Skeletal muscle tissue (tissue), 4 donors: Measurements from ENCODE around the gene SERPINF2. TPM values are rescaled to one million over a fixed set of nuclear protein-coding genes. Genes with fewer than 3 reads are reported as not detected.
"Not testable (repeated sequence)": the region's sequence is repeated elsewhere in the genome, so short reads cannot be mapped to it uniquely, and the experiment has no call there.

Experiments used
- H3K27ac ChIP-seq: one replicate; pipeline ENCODE4 v1.7.0; 2013; ENCODE audit warnings: mild to moderate bottlenecking, low read depth, low read length, inconsistent platforms
- H3K27me3 ChIP-seq, 3 donors: one replicate each; pipeline ENCODE4 v1.7.0; 2013; ENCODE audit warnings: low read length in 3 of 3; ENCODE audit not compliant: control insufficient read depth in 3 of 3, insufficient read depth in 3 of 3
- H3K36me3 ChIP-seq, 3 donors: one replicate each; pipeline ENCODE4 v1.7.0; 2013; ENCODE audit warnings: low read length in 3 of 3; ENCODE audit not compliant: control insufficient read depth in 3 of 3, insufficient read depth in 3 of 3
- H3K4me1 ChIP-seq, 3 donors: one replicate each; pipeline ENCODE4 v1.7.0; 2013; ENCODE audit warnings: low read length in 3 of 3, mild to moderate bottlenecking in 3 of 3; ENCODE audit not compliant: control insufficient read depth in 3 of 3, insufficient read depth in 3 of 3
- H3K4me3 ChIP-seq, 3 donors: one replicate each; pipeline ENCODE4 v1.7.0; 2013; ENCODE audit warnings: low read length in 3 of 3
- H3K9ac ChIP-seq, 3 donors: one replicate each; pipeline ENCODE4 v1.7.0; 2013; ENCODE audit warnings: low read length in 3 of 3, mild to moderate bottlenecking in 3 of 3, moderate library complexity in 2 of 3, low read depth in 1 of 3
- H3K9me3 ChIP-seq, 3 donors: one replicate each; pipeline ENCODE4 v1.7.0; 2013; ENCODE audit warnings: low read length in 3 of 3; ENCODE audit not compliant: control insufficient read depth in 3 of 3
- total RNA-seq: library from RNA; depleted of rRNA; stranded (reverse); fragments of >200 nt; gene quantifications from one replicate; pipeline ENCODE4 v1.2.3, GENCODE V29; 2014
- donor health status: Osteomylitis.

Gene SERPINF2
- total RNA-seq, 1 donor from 2014 or later: not detected

GRCh38 chr17:1759529-1759928 is 16.9 kb downstream of the SERPINF2 start:
- H3K36me3 ChIP-seq: peaks cover 0 to 3% (median 0%) of the 10 kb centered on the region in 3 donors
- no peak overlapping the region for H3K4me3 ChIP-seq
- peaks cover 28 to 48% (median 31%) of the 10 kb centered on the region in 3 donors for H3K4me1 ChIP-seq
- no peak overlapping the region for H3K9ac ChIP-seq
- no peaks in the 10 kb centered on the region for H3K27me3 ChIP-seq
- H3K9me3 ChIP-seq: no peaks in the 10 kb centered on the region
- no peak overlapping the region for H3K27ac ChIP-seq

GRCh38 chr17:1762233-1762900 is 19.7 kb downstream of the SERPINF2 start:
- no peaks in the 10 kb centered on the region for H3K9me3 ChIP-seq
- H3K27me3 ChIP-seq: no peaks in the 10 kb centered on the region
- H3K36me3 ChIP-seq: peaks cover 0 to 4% (median 0%) of the 10 kb centered on the region in 3 donors
- H3K4me1 ChIP-seq: peaks cover 30 to 52% (median 36%) of the 10 kb centered on the region in 3 donors
- peak overlapping the region; percentile 91 to 95 (median 92) for H3K4me3 ChIP-seq
- H3K9ac ChIP-seq: peak overlapping the region; percentile 84 to 100 (median 98)
- H3K27ac ChIP-seq: peak overlapping the region; percentile 96

- Histone ChIP-seq H3K9ac (peak overlapping the region; percentile 84 to 100 (median 98)), H3K27ac (peak overlapping the region; percentile 96), H3K9me3 (no peaks in the 10 kb centered on the region), H3K27me3 (no peaks in the 10 kb centered on the region), H3K4me3 (peak overlapping the region; percentile 91 to 95 (median 92)), H3K36me3 (peaks cover 1 to 8% (median 3%) of the 10 kb centered on the region in 3 donors), H3K4me1 (peaks cover 37 to 57% (median 42%) of the 10 kb centered on the region in 3 donors)
Observed at GRCh38 chr17:1762901-1763898, 20.5 kb downstream of the SERPINF2 start.

GRCh38 chr17:1764284-1764683 is 21.6 kb downstream of the SERPINF2 start:
- Histone ChIP-seq H3K36me3 (peaks cover 3 to 10% (median 4%) of the 10 kb centered on the region in 3 donors), H3K27me3 (no peaks in the 10 kb centered on the region), H3K4me1 (peaks cover 37 to 58% (median 44%) of the 10 kb centered on the region in 3 donors), H3K9ac (peak overlapping the region; percentile 84 to 100 (median 98)), H3K4me3 (peak overlapping the region; percentile 66 to 95 (median 92)), H3K9me3 (no peaks in the 10 kb centered on the region), H3K27ac (peak overlapping the region; percentile 96)

- Histone ChIP-seq H3K4me3 (peak overlapping the region; percentile 66 to 95 (median 92)), H3K27ac (peak overlapping the region; percentile 96), H3K36me3 (peaks cover 5 to 14% (median 8%) of the 10 kb centered on the region in 3 donors), H3K4me1 (peaks cover 41 to 62% (median 48%) of the 10 kb centered on the region in 3 donors), H3K9ac (peak overlapping the region; percentile 84 to 100 (median 98))
- not testable (repeated sequence) for H3K9me3 ChIP-seq, H3K27me3 ChIP-seq
Observed at GRCh38 chr17:1764705-1765104, 22.0 kb downstream of the SERPINF2 start.

- Histone ChIP-seq H3K27me3 (no peaks in the 10 kb centered on the region), H3K27ac (peak overlapping the region; percentile 56), H3K4me1 (peaks cover 41 to 67% (median 52%) of the 10 kb centered on the region in 3 donors), H3K9ac (peak overlapping the region in 1 of 3 donors; percentile 62), H3K4me3 (peak overlapping the region in 1 of 3 donors; percentile 22), H3K36me3 (peaks cover 11 to 20% (median 13%) of the 10 kb centered on the region in 3 donors), H3K9me3 (no peaks in the 10 kb centered on the region)
Observed at GRCh38 chr17:1765576-1765975, 22.9 kb downstream of the SERPINF2 start.

GRCh38 chr17:1766382-1767135 is 23.9 kb downstream of the SERPINF2 start:
- Histone ChIP-seq H3K27me3 (no peaks in the 10 kb centered on the region), H3K4me3 (no peak overlapping the region), H3K36me3 (peaks cover 18 to 28% (median 19%) of the 10 kb centered on the region in 3 donors), H3K4me1 (peaks cover 41 to 64% (median 54%) of the 10 kb centered on the region in 3 donors), H3K9ac (peak overlapping the region; percentile 28 to 64 (median 51)), H3K27ac (peak overlapping the region; percentile 75), H3K9me3 (no peaks in the 10 kb centered on the region)

GRCh38 chr17:1767358-1767757 is 24.7 kb downstream of the SERPINF2 start:
- H3K27me3 ChIP-seq: no peaks in the 10 kb centered on the region
- H3K4me3 ChIP-seq: peak overlapping the region in 1 of 3 donors; percentile 7
- H3K9ac ChIP-seq: peak overlapping the region in 2 of 3 donors; percentile 7 to 64
- peak overlapping the region; percentile 75 for H3K27ac ChIP-seq
- peaks cover 22 to 30% (median 23%) of the 10 kb centered on the region in 3 donors for H3K36me3 ChIP-seq
- H3K9me3 ChIP-seq: no peaks in the 10 kb centered on the region
- H3K4me1 ChIP-seq: peaks cover 41 to 56% (median 52%) of the 10 kb centered on the region in 3 donors

- H3K4me3 ChIP-seq: no peak overlapping the region
- peak overlapping the region; percentile 58 for H3K27ac ChIP-seq
- H3K4me1 ChIP-seq: peaks cover 43 to 53% (median 53%) of the 10 kb centered on the region in 3 donors
- peaks cover 27 to 41% (median 31%) of the 10 kb centered on the region in 3 donors for H3K36me3 ChIP-seq
- H3K9ac ChIP-seq: peak overlapping the region in 2 of 3 donors; percentile 43 to 60
- no peaks in the 10 kb centered on the region for H3K9me3 ChIP-seq
- H3K27me3 ChIP-seq: no peaks in the 10 kb centered on the region
Observed at GRCh38 chr17:1769822-1770477, 27.3 kb downstream of the SERPINF2 start.
